SU-DHL-6 (cell line): ENCODE measurements around the gene SPNS1.

Experiments used
- CTCF ChIP-seq: fragments of 200-600 bp; sonication (generic); IDR thresholded peaks from one replicate; pipeline ENCODE4 v1.5.1; 2017; ENCODE audit warnings: antibody characterized with exemption, mild to moderate bottlenecking, low read length, moderate library complexity; ENCODE audit not compliant: insufficient read depth, poor library complexity, severe bottlenecking
- EZH2phosphoT487 ChIP-seq: fragments of 200-600 bp; sonication (generic), shearing (Covaris generic); conservative IDR thresholded peaks from 2 replicates; pipeline ENCODE4 v1.6.1; 2018; ENCODE audit warnings: mild to moderate bottlenecking, antibody characterized with exemption, low read length, moderate library complexity, mixed read lengths

- TF ChIP-seq CTCF: no peak
- no peak for TF ChIP-seq EZH2phosphoT487
Measured at GRCh38 chr16:29011851-29012250, 37.3 kb downstream of the SPNS1 start.
